Tibial nerve (tissue), 4 donors: ENCODE results near the gene TAF1L.

Experiments
- CTCF ChIP-seq, 5 experiments: fragments of 200-600 bp in 3 of 5; fragments of 450-650 bp in 2 of 5; sonication (generic) in 3 of 5; IDR thresholded peaks; one replicate each; pipeline ENCODE4 v1.5.1; 2016 to 2019; ENCODE audit warnings: antibody characterized with exemption in 5 of 5, mild to moderate bottlenecking in 3 of 5, moderate library complexity in 2 of 5
- EP300 ChIP-seq, 2 donors: sonication (generic); formaldehyde crosslinking; IDR thresholded peaks; one replicate each; pipeline ENCODE4 v1.6.1; 2017; ENCODE audit warnings: antibody characterized with exemption in 2 of 2, mild to moderate bottlenecking in 1 of 2
- POLR2A ChIP-seq, 2 donors: fragments of 450-650 bp; IDR thresholded peaks; one replicate each; pipeline ENCODE4 v1.6.1; 2017; ENCODE audit warnings: antibody characterized with exemption in 2 of 2, mild to moderate bottlenecking in 2 of 2, moderate library complexity in 2 of 2

DNA sequence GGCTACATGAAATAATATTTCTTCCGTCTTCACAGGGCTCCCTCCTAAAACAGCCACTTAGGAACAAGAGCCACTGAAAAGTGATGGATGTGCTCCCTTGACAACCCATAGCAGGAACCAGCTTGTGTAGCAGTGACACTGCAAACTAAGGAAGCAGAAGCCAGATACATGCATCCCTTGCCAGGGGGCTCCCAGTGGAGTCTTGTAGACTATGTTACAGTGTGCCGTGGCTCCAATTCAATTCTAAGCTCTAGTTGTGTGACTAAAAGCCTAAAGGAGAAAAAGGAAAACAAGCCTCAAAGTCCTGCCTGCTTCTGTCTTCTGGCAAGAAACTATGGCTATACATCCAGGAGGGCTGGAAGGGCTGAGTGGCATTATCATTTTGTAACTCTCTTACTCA, 12.2 kb upstream of the TAF1L start:
- TF ChIP-seq CTCF (IDR thresholded peaks at IDR 0.05) (no peak), EP300 (IDR thresholded peaks at IDR 0.05) (no peak), POLR2A (IDR thresholded peaks at IDR 0.05) (no peak)
